Peyer's patch (tissue), 4 donors: Measurements from ENCODE around the gene ADISSP.

ENCODE experiments used
- CTCF ChIP-seq, 6 experiments: fragments of 450-650 bp in 4 of 6; fragments of 200-600 bp in 2 of 6; sonication (generic) in 1 of 6; IDR thresholded peaks; one replicate each; pipeline ENCODE4 v1.5.1; 2017 to 2019; ENCODE audit warnings: antibody characterized with exemption in 6 of 6, mild to moderate bottlenecking in 3 of 6, moderate library complexity in 1 of 6
- POLR2A ChIP-seq, 2 donors: fragments of 450-650 bp; IDR thresholded peaks; one replicate each; pipeline ENCODE4 v1.5.1; 2017; ENCODE audit warnings: antibody characterized with exemption in 2 of 2, mild to moderate bottlenecking in 2 of 2, moderate library complexity in 2 of 2

DNA sequence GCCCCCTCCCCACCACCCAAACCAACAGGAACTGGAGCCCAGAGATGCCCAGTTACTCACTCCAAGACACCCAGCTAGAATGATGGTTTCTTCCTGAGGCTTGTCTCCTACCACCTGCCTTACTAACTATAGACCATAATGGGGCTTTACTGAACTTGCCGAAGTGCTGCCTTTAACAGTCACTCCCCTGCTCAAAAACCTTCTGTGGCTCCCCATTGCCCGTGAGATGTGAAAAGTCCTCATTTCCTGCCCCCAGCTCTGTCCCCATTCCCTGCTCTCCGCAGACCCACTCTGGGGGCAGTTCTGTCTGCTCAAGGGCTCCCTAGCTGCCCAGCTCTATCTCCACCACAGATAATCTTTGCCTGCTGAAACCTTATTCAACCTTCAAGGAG is 60.0 kb downstream of the ADISSP start:
- TF ChIP-seq POLR2A (IDR thresholded peaks at IDR 0.05) (no peak), CTCF (IDR thresholded peaks at IDR 0.05) (no peak)
